Ovary (tissue), 3 donors: ENCODE results near the gene HMGN5.

Experiments used
- EP300 ChIP-seq: sonication (generic); formaldehyde crosslinking; IDR thresholded peaks from one replicate; pipeline ENCODE4 v1.6.1; 2017; ENCODE audit warnings: antibody characterized with exemption
- POLR2A ChIP-seq: fragments of 450-650 bp; IDR thresholded peaks from one replicate; pipeline ENCODE4 v1.6.1; 2017; ENCODE audit warnings: antibody characterized with exemption, mild to moderate bottlenecking, moderate library complexity
- TF ChIP-seq, protein P1 (sequence below), 3 donors: fragments of 450-650 bp in 2 of 3; fragments of 200-600 bp in 1 of 3; IDR thresholded peaks; one replicate each; pipeline versions ENCODE4 v1.5.1 to v1.8.0; 2016 to 2022; ENCODE audit warnings: antibody characterized with exemption in 3 of 3, mild to moderate bottlenecking in 1 of 3
- donor health status: DM: no; HTN: no; CAD: no.

- TF ChIP-seq, protein P1, sequence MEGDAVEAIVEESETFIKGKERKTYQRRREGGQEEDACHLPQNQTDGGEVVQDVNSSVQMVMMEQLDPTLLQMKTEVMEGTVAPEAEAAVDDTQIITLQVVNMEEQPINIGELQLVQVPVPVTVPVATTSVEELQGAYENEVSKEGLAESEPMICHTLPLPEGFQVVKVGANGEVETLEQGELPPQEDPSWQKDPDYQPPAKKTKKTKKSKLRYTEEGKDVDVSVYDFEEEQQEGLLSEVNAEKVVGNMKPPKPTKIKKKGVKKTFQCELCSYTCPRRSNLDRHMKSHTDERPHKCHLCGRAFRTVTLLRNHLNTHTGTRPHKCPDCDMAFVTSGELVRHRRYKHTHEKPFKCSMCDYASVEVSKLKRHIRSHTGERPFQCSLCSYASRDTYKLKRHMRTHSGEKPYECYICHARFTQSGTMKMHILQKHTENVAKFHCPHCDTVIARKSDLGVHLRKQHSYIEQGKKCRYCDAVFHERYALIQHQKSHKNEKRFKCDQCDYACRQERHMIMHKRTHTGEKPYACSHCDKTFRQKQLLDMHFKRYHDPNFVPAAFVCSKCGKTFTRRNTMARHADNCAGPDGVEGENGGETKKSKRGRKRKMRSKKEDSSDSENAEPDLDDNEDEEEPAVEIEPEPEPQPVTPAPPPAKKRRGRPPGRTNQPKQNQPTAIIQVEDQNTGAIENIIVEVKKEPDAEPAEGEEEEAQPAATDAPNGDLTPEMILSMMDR (IDR thresholded peaks at IDR 0.05) = no peak
- TF ChIP-seq POLR2A (no peak), EP300 (no peak)
Observed at GRCh38 chrX:81238166-81238565, 36.5 kb upstream of the HMGN5 start.
